GM19238 (cell line): ENCODE results near the gene CLSTN2.

ENCODE experiments used
- DNase-seq: peaks from one replicate; pipeline ENCODE4 v3.0.0; 2011; ENCODE audit warnings: low spot score; ENCODE audit not compliant: insufficient read length

The CLSTN2 gene

DNA sequence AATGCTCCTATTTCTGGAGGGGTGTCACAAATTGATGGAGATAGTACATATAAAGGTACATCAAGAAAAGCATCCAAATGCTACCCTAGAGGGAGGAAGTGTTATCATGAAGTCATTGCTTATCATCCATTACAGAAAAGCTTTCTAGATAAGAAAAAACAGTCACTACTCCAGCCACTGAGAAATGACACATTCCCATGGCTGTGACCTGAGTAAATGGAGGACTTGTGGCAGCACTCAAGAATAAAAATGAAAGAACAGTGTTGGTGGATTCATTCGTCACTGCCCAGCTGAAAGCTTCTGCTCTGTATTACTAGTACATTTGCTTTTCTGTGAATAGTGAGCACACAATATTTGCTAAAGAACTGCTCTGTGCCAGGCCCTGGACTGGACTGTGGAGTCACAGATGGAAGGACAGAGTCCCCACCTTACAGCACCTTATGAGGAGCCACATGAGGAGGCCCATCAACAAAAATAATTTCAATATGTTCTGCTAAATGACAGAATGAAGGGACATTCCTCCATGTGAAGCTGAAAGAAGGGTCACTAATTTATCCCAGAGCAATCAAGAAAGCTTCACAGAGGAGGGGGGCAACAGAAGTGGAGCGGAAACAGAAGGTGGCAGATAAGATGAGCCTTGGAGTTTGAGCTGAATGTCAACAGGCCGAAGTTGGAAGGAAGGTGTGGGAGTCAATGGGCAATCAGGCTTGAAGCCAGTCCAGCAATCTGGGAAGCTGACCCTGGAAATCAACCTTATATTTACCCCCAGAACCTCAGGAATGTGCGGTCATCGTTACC is 399.3 kb downstream of the CLSTN2 start:
- DNase-seq = no peak

DNA sequence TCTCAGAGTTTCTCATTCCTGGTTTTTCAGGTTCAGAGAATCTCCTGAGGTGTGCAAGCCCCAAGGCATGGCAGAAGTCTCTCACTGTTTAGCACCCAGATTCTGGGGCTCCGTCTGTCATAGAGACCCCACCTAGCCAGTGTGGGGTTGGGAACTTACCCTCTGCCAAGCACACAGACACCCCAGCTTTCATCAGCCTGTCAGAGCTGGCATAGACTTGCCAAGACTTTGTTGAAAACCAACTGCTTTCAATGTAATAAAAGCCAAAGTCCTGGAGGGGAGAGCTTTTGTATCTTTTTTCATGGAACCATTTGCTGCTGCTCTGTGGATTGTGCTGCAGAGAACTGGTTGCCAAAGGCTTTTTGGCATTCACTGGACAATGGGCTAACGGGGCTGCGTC is 401.5 kb downstream of the CLSTN2 start:
- no peak for DNase-seq

DNA sequence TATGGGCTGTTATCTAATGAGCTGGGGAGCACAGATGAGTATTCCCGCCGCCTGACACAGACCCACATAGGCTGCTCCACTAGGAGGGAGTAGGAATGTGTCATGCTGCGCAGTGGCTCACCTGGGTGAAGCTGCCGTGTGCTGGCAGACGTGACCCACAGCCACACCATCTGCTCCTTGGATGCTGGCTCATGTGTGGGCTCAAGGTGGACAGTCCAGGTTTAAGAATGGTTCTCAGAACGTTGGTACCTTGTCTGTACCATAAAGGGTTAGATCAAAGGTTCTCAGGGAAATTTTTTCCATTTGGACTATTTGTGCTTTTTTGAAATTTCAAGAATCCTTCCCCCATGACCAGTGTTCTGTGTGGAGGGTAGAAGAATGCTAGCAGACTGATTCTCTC is 403.9 kb downstream of the CLSTN2 start:
- DNase-seq = no peak

DNA sequence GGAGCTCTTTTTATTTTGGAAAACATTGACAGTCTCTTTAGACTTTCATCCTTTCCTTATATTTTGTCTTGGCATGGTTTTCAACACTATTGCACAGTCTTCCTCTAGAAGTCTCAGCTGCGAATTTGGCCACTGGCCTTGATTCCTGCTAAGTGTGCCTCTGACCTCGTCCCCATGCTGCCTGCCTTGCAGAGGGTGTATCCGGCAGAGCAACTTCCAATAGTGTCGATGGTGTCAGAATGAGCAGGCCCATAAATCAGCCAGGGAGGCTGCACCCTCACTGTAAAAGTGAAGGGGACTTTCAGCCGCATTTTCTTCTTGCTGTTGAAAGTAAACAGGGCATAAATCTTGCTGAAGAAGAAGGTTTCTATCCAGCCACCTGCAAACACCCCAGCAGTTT is 406.2 kb downstream of the CLSTN2 start:
- DNase-seq = no peak

DNA sequence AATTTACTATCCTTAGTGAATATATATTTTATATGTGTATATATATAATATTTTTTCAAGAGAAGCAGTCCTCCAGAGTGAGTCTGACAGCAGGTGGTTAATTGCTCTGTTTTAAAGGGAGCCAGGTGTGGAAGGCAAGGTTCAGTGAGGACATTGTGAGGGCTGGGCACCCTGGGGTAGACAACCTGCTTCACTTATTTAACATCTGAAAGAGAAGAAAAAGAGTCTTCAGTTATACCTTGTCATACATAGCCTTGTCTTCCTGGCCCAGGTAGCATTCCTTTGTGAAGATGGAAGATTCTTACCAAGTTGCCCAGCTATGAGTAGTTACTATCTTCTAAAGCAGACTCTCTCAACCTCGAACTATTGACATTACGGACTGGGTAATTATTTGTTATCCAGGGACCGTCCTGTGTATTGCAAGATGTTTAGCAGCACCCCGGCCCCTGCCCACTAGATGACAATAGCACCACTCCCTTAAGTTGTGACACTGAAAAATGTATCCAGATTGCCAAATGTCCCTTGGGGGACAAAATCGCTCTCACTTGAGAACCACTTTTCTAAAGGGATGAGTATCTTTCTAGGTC is 406.9 kb downstream of the CLSTN2 start:
- DNase-seq = no peak

DNA sequence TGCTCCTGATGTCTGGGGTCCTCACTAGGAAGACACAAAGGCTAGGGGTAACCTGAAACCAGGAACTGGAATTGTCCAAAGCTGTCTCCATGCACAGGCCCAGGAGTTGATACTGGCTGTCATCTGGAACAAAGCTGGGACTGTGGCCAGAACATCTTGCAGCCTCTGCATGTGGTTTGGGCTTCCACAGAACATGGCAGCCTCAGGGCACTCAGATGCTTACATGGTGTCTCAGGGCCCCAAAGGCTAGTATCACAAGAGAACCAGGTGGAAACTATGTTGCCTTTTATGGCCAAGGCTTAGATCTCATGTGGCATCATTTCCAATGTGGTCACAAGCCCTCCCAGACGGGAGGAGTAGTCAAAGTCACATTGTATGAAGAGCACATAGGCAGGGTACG is 407.7 kb downstream of the CLSTN2 start:
- no peak for DNase-seq

DNA sequence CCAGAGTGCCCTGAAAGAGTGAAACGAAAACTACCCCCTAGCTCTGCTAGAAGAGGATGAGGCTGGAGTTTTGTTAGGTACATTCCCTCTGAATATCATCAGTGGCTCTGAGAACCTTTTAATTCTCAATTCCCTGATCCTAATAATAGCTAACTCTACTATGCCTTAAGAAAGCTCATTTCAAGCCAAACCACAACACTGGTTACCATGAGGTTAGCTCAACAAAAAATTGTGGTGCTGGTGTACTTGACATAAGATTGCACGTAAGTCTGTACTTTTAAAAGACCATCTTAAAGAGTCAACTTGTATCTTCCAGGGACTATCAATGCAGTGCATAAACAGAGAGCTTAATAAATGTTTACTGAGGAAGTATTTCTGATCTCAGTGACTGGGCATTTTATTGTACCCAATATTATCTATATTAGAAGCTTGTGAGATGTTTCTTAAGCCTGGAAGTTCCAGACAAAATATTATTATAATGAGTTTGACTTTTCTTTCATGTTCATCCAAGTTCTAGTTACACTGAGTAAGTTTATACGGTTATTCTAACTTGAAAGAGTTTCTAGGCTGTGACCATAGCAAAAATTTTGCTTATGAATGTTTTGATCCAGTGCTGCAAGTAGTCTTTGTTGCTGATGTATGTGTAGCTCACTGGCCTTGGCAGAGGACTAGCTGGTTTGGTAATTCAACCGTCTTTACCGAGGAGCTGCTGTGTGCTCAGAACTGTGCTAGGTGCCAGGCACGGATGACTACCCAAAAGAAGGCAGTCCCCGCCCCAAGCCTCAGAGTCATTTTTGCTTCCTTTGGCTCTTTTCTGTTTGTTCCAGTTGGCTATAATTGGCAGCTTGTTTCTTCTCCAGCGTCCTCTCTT is 408.5 kb downstream of the CLSTN2 start:
- DNase-seq = no peak

DNA sequence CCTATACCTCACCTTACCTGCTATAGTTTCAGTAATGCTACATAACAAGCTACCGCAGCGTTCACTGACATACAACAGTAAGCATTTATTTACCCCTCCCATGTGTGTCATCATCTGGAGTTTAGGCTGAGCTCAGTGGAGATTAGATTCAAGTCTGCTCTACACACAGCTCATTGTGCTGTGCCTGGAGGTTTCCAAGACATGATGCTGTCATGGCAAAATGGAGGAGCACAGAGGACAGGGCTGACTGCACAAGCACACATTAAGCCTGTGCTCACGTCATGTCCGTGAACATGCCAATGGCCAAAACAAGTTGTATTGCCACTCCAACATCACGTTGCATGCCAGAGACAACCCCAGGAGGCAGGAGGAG is 409.1 kb downstream of the CLSTN2 start:
- DNase-seq = no peak

DNA sequence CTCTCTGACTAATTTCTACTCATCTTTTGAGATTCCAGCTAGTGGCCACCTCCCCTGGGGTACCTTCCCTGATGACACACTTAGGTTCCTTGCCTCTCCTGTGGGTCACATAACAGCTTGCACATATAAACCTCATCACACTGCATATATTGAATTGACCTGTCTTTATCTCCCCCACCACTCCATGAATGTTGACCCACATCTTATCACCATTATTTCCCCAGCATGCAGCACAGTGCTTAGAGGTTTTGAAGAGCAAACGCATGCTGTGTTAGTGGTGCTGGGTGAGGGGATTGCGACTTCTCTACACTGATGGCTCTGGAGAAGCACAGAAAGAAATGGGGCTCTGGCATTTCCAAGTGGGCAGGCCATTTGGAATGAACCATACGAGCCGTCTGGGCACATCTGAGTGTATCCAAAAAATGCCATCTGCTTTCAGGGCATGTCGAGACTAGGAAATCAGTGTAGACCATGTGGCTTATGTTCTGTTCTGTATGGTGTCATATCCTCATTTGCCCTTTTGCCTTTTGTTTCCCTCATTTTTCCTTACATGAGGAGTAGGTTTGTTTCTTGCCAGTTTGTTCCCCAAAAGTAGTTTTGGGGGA is 409.7 kb downstream of the CLSTN2 start:
- no peak for DNase-seq

DNA sequence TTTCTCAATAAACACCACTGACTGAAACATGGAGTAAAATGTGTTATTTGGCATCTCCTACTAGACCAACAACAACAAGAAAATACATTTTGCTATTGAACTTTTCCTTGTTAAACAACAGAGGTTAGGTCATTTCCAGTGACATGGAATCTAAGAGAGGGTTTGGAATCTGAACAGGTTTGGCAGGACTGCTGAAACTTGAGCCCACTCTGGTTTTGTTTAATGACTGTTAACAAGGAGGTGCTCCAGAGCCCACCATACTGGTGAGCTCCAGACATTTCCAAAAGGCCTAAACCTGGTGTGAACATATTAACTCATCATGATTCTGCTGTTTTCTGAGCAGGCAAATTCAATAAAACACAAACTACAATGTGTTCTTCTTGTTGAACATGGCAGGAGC is 412.2 kb downstream of the CLSTN2 start:
- DNase-seq = no peak

DNA sequence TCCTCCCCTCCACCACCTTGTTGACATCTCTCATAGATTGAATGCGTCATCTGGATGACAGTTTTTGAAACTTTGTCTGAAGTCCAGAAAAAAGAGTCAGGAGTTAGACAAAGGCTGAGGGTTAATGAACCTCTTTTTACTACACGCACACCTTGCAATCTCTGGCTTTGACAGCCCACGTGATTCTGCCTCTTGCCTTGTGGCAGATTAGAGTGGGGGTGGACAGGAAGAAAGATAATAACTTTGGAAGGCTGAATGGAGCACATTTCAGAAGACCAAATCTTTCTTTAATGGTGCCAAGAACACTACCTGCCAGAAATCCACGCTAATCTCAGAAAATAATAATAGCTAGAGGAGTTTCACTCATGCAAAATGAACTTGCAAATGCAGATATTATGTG is 415.0 kb downstream of the CLSTN2 start:
- DNase-seq = no peak

DNA sequence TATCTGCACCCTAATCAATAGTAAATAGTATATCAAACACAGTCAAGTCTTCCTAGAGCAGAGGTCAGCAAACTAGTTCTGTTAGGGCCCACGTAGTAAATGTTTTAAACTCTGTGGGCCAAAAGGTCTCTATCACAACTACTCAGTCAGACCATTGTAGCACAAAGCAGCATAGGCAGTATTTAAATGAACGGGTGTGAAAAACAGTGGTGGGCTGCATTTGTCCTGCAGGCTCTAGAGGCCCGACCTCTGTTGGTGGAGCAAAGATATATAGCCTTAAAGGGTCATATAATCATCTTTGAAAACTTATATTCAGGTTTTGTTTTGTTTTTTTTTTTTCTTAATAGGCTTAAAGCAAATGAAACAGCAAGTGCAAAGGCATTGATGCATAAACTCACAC is 416.5 kb downstream of the CLSTN2 start:
- DNase-seq = no peak

DNA sequence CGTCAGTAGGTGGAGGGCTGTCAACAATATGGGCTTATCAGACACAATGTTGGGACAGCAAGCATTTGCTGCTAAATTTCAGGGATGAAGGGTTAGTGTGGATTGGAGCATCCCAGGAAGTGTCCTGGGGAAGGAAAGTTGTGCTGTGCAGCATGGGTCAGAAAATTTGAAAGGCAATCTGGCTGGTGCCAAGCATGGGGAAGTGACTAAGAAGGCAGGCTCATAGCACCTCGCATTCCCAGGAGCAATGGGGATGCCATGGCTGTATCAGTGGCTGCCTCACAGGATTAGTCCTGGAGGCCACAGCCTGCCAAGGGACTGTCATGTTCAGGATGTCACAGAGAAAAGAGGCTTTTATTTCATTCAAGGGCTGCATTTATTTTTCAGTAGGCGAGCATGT is 420.5 kb downstream of the CLSTN2 start:
- DNase-seq = no peak

DNA sequence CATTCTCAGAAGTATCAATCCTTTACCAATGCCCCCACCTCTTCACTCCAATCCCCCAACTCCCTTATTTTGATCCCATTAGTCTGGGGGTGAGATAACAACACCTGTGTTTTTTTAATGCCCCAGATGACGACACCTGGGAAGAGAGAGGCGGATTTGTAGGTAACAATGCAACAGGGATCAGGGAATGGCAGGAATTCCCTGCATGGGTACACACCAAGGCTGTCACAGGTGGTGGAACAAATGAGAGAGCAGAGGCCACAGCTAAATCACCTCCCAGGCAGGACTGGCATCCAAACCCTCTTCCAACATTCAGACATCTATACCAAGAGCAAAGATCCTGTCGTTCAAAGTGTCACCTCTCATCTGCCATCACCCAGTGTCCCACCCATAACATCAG is 423.7 kb downstream of the CLSTN2 start:
- no peak for DNase-seq

DNA sequence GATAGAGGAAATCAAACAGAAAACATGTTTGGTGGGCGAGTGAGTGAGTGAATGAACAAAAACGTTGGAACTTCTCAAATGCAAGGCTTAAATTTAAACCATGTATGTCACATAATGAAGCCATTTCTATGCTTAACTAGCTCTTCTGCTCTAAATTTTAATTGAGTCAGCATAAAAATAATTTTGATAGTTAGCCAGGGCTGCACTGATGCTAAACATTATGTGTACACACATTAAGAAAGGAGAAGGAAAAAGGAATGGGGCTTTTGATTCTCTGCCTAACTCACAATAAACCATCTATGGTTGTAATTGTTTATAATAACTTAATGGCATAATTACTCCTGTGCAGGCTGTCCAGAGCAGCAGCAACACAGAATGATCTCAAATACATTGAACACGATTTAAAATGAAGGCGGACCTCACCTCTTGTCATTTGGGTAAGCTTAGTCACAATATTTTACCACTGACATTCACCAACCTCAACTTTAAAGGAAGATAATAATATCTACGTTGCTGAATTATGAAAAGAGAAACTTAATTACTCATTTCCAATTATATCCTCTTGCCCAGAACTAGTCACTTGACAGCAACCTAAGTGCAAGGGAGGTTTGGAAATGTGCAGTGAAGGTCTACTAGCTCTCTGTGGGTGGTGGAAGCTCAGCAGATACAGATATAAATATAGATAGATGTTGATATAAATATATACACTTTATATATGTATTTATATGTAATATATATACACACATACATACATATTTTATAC is 424.4 kb downstream of the CLSTN2 start:
- DNase-seq = no peak

DNA sequence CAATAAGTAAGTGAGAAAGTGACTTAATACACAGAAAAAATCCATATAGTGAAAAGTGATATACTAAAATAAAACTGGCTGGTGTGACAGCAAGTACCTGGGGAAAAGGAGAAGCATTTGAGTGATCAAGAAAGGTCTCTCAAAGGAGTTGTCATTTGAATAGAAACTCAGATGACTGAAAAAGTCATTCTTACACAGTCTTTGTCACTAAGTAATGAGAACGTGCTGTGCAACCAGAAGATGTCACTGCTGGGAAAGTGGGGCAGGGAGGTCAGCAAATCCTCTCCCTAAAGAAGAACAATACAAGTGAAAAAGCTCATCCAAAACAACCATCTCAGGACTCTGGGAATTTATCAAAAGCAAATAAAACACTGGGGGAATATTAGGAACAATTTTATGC is 425.3 kb downstream of the CLSTN2 start:
- DNase-seq = no peak

DNA sequence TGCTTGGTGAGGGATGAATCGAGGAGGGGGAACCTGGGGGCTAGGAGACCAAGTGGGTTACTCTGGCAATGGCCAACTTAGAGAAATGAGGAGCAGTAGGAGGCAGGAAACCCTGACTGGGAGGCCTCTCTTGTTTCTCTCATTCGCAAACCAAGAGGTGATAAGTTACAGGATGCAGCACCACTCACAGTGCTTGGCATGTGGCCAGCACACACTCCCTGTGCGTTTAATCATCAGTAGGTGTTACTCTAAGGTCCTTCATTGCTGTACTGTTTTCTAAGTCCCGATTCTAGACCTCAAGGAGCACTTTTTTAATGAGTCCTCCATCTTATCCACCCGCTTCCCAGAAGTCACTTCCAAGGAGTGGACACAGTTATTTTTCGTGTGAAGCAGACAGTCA is 428.8 kb downstream of the CLSTN2 start:
- DNase-seq = no peak

DNA sequence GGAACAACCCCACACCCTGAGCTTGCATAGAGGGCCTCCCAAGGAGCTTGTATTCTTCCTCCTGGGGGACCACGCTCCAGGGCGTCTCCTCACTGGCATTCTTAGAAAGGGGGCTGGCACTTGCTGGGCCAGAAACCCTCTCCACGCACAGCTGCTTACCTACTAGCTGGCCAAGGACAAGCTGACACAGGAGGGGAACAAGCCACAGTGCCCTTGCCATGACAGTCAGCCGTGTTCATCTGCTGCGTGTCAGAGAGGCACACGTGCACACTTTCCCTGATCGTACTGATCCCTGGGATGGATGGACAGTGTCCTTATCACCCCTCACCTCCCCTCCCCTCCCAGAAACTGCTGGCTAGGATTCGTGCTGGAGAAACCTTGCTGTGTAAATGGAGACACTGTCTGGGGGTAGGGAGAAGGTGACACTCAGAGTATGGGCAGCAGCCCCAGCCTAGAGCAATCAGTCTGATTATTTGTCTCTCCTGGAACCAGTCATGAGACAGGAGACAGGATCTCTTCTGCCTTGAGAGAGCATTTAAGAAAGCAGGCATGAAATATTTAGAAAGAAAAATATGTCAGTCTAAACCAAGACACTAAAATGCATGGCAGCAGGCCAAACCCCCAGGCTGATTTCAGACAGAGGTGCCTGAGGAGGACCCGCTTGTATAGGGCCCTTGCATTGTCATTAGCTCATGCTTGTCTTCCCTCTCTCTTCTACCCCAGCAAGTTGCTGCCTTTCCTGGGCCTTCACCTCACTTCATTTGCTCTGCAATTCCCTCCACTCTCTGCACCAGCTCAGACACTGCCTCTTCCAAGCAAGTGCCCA is 431.1 kb downstream of the CLSTN2 start:
- DNase-seq = no peak

DNA sequence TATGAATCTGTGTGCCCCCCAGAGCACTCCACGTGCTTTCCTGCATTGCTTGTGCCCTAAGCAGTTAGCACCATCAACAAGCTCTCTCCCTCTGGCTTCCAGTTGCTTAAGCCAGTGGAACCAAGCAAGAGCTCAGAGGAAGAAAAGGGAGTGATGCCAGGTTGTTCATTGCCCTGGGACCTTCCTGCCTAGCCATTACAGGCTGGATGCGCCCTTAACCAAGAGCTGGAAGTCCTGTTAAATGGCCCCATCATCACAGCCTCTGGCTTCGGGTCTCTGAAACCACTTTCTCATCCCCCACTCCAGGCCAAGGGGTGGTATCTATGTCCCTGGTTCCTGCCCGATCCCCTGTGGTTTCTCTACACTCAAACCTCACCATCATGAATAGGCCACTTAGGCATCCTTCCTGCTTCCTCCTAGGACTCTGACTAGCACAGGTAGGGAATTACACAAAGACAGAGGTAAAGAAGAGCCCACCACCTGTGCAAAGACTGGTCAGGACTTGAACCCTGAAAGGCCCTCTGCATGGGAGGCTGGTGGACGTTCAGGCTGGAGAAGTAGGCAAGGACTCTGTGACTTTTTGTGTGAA is 433.3 kb downstream of the CLSTN2 start:
- DNase-seq = no peak

DNA sequence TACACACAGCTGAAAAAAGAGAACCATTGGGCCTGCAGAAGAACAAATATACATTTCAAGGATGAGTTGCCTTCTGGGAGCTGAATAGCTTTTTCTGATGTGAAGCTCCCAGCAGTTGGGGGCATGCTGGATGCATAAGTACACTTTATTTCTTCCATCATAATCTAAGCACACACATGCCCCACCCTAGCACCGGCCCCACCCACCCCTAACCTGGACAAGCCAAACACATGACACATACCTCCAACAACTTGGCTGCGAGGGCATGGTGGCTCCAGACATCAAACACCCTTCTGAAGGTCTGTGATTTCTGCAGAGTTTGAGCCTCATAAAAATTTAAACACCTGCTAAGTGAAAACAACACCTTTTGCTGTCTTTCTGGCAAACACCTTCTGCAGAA is 435.7 kb downstream of the CLSTN2 start:
- no peak for DNase-seq
